ENCODE data around the gene DCAF5. TPM values are rescaled to one million over a fixed set of nuclear protein-coding genes. Genes with fewer than 3 reads are reported as not detected.
A peak's percentile ranks its signal among the peaks of the same experiment; 100 is the strongest.

Gene DCAF5
- total and polyA plus RNA-seq, 12 donors: 14.1 to 63.1 (median 57.4) TPM

GRCh38 chr14:69091006-69091405, 61.9 kb downstream of the DCAF5 start:
- H3K27ac ChIP-seq: no peak overlapping the region

GRCh38 chr14:69090187-69090789, 62.6 kb downstream of the DCAF5 start:
- Histone ChIP-seq H3K9me3 (no peaks in the 10 kb centered on the region), H3K4me1 (peaks cover 0 to 26% (median 23%) of the 10 kb centered on the region in 9 donors), H3K4me3 (no peak overlapping the region), H3K36me3 (peaks cover 0 to 97% (median 31%) of the 10 kb centered on the region in 9 donors), H3K27me3 (no peaks in the 10 kb centered on the region), H3K27ac (no peak overlapping the region)
- DNase-seq (peak in 1 of 2 donors; percentile 18), ATAC-seq (peak in 4 of 8 donors; percentile 53 to 63 (median 58))
- WGBS, 2 donors: 85 to 87% methylated on average over 4 of the region's 4 CpGs
- TF ChIP-seq CTCF (IDR thresholded peaks at IDR 0.05): peak; percentile 30 to 79 (median 72)
- intact Hi-C loops (cut with DNase I): loop anchor here in 6 of 10 donors (5.0 to 10.0 kb wide), 8 partner anchors 85 to 228 kb away; partner anchors contain the start of gene ACTN1 (in 1 of the 6)

More at GRCh38 chr14:69091006-69091405, 61.9 kb downstream of the DCAF5 start:
- TF ChIP-seq CTCF (IDR thresholded peaks at IDR 0.05): no peak
- H3K9me3 ChIP-seq: no peaks in the 10 kb centered on the region
- no peak overlapping the region for H3K4me3 ChIP-seq
- H3K27me3 ChIP-seq: no peaks in the 10 kb centered on the region
- ATAC-seq (no peak), DNase-seq (no peak)
- H3K4me1 ChIP-seq: peaks cover 0 to 26% (median 23%) of the 10 kb centered on the region in 9 donors
- H3K36me3 ChIP-seq: peaks cover 0 to 99% (median 28%) of the 10 kb centered on the region in 9 donors
- intact Hi-C loops (cut with DNase I): loop anchor here in 6 of 10 donors (5.0 to 10.0 kb wide), 8 partner anchors 86 to 229 kb away; partner anchors contain the start of gene ACTN1 (in 1 of the 6)

- no peak for DNase-seq
- H3K4me1 ChIP-seq: peaks cover 0 to 20% (median 16%) of the 10 kb centered on the region in 9 donors
- TF ChIP-seq CTCF (IDR thresholded peaks at IDR 0.05): no peak
- peaks cover 0 to 100% (median 31%) of the 10 kb centered on the region in 9 donors for H3K36me3 ChIP-seq
- intact Hi-C loops (cut with DNase I): loop anchor here in 5 of 10 donors (5.0 to 10.0 kb wide), 4 partner anchors 37 to 177 kb away; no protein-coding TSS in a partner anchor
- WGBS, 2 donors: 93 to 94% methylated on average over 1 of the region's 1 CpG
- no peak for ATAC-seq
- H3K4me3 ChIP-seq: no peak overlapping the region
- no peaks in the 10 kb centered on the region for H3K27me3 ChIP-seq
- no peaks in the 10 kb centered on the region for H3K9me3 ChIP-seq
- no peak overlapping the region for H3K27ac ChIP-seq
Observed at GRCh38 chr14:69089046-69089445, 63.9 kb downstream of the DCAF5 start.

- Histone ChIP-seq H3K9me3 (no peaks in the 10 kb centered on the region), H3K27ac (peak overlapping the region in 1 of 10 donors; percentile 5), H3K4me1 (peaks cover 0 to 16% (median 11%) of the 10 kb centered on the region in 9 donors), H3K36me3 (peaks cover 0 to 100% (median 31%) of the 10 kb centered on the region in 9 donors), H3K4me3 (no peak overlapping the region), H3K27me3 (no peaks in the 10 kb centered on the region)
- WGBS, 2 donors: 88 to 93% methylated on average over 1 of the region's 1 CpG
- DNase-seq: no peak
- no peak for TF ChIP-seq CTCF (IDR thresholded peaks at IDR 0.05)
- intact Hi-C loops (cut with DNase I): loop anchor here in 5 of 10 donors (5.0 to 10.0 kb wide), 4 partner anchors 36 to 176 kb away; no protein-coding TSS in a partner anchor
- ATAC-seq: peak in 1 of 8 donors; percentile 12
Observed at GRCh38 chr14:69088586-69088985, 64.3 kb downstream of the DCAF5 start.
